Inflammatory macrophage treated with lipopolysaccharide for 1 hour (primary cell): ENCODE data around the gene CDCA7.
"Not testable (repeated sequence)": the region's sequence is repeated elsewhere in the genome, so short reads cannot be mapped to it uniquely, and the experiment has no call there.

ENCODE experiments used
- DNase-seq, 2 donors: peaks; one replicate each; pipeline ENCODE4 v3.0.0-alpha.2; 2020 to 2022

CDCA7 gene

DNA sequence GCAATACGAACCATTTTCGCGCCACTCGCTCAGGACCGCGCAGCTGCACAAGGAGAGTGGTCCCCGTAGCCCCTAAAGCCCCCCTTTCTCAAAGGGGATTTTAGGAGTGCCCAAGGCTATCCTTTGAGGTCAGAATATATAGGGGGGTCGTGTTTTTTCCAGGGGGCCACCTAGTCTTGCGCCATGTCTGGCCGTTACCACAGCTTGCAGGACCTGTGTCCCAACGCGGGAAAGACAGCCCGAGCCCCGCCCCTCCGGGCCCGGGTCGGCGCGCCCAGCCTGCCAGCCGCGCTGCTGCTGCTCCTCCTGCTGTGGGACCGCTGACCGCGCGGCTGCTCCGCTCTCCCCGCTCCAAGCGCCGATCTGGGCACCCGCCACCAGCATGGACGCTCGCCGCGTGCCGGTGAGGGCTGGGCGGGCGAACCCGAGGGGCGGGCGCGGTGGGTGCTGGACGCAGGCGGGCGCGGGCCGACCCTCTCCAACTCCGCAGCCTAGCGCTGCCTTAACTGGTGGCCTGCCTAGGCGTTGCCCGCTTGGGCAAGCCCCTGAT lies at the start of gene CDCA7:
Gene CDCA7 (plus strand): TSS at position 291 of the 550 bp plus-strand sequence. CDS start 92 bp downstream, at position 383.
- DNase-seq: peak in 1 of 2 donors; percentile 43

GRCh38 chr2:173305303-173305702 lies 49.4 kb upstream of the CDCA7 start:
- DNase-seq: no peak

GRCh38 chr2:173307293-173307692 lies 47.4 kb upstream of the CDCA7 start:
- DNase-seq: no peak

DNA sequence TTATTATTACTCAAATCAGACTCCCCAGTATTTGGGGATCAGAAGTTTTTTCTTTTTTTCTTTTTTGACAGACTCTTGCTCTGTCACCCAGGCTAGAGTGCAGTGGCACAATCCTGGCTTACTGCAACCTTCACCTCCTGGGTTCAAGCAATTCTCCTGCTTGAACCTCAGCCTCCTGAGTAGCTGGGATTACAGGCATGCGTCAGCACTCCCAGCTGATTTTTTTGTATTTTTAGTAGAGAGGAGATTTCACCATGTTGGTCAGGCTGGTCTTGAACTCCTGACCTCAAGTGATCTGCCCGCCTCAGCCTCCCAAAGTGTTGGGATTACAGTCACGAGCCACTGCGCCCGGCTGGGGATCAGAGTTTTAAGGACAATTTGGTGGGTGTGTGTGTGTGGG lies 45.3 kb upstream of the CDCA7 start:
- DNase-seq: not testable (repeated sequence)

GRCh38 chr2:173311844-173312606 lies 42.6 kb upstream of the CDCA7 start:
- DNase-seq: no peak

- no peak for DNase-seq
Measured at GRCh38 chr2:173323371-173323770, 31.3 kb upstream of the CDCA7 start.

- no peak for DNase-seq
Measured at GRCh38 chr2:173326806-173327205, 27.9 kb upstream of the CDCA7 start.

DNA sequence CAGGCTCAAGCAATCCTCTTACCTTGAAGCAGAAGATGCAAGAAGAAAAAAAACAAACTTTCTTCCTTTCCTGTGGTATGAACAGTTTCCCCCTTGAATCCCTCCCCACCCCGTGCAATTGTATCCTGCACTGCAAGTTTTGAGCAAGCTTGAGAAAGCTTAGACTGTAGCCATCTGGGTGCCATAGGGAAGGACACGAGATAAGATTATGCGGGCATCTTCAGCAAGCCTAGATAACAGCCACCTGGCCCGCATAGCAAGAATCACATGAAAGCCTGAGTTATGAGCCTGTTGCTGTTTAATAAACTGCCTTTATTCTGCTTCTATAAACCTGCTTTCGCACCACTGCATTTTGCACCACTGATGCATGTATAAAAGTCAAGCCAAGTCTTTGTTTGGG lies 27.3 kb upstream of the CDCA7 start:
- DNase-seq: no peak

- not testable (repeated sequence) for DNase-seq
Measured at GRCh38 chr2:173333003-173333402, 21.7 kb upstream of the CDCA7 start.

DNA sequence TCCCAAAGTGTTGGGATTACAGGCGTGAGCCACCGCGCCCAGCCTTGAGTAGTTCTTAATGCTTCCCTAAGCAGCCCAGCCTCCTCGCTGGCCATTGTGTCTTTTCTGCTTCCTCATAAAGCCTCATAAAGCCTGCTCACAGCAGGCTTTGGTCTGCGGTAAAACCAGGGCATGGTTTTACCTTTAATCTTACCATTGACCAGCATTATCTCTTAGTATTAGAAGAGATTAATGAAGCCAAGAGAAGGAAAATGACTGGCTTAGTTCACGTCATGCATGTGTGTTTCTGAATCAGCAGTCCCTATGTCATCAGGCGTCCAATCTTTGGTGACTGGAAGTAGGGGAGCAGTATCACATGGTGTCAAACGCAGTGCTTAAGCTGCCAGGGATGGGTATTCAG lies 14.9 kb upstream of the CDCA7 start:
- no peak for DNase-seq

DNA sequence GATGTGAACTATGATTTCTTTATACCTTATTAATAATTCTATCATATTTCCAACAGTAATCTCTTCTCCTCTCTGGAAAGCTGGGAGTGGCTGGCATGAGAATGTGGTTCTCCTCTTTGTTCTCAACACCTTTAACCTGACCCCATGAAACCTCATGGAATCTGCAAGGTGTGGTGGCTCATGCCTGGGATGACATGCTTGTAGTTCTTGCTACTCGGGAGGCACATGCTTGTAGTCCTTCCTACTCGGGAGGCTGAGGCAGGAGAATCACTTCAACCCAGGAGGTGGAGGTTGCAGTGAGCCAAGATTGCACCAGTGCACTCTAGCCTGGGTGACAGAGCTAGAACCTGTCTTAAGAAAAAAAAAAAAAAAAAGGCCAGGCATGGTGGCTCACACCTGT lies 10.8 kb upstream of the CDCA7 start:
- no peak for DNase-seq

DNA sequence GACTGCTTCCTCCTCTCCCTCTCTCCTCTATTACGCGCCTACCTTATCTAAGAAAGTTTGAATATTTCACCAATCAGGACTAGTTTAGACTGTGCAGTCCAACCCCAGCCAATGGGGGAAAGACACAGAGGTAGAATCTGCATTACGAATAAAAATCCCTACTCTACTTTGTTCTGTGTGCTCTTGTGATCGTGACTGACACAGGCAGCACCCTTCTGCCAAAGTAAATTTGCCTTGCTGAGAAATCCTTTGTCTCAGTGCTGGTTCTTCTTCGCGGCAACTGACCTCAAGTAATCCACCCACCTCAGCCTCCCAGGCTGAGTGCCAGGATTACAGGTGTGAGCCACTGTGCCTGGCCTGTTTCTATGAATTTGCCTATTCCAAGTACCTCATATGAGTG lies 8.6 kb upstream of the CDCA7 start:
- DNase-seq: no peak

DNA sequence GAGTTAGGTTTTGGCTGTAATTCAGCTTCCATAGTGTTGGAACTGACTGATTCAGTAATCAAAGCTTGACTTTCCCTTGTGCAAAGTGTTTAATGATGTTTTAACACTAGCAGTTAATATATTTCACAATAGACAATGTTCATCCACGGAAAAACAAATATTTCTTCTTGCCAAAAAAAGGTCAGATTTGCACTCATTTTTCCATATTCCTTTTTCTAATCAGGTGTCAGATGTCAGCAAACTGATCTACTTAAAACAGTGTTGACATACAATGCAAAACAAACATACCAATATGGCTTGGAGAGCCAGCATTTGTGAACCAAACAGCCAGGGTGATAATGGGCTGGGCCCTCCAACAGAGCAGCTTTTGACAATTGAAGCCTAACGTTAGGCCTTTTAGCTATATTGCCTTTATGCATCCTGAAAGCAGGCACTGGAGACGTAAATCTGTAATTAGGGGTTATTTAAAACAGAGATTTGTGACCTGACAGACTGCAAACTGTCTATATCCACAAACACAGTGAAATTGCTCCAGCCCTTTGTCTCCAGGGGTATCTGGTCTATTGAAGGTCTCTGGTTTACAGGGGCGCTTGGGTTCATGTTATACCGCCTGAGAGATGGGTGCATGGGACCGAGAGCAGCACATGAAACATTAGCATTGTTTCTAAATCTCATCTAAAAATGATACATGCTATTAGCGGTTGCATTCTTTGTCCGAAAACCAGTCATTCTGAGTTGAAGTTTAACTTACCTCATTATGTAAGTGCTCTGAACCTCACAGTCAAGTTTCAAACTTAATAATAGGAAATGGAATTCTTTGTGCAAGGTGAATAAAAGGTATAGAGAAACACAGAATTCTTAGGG lies 7.1 kb upstream of the CDCA7 start:
- DNase-seq: no peak

DNA sequence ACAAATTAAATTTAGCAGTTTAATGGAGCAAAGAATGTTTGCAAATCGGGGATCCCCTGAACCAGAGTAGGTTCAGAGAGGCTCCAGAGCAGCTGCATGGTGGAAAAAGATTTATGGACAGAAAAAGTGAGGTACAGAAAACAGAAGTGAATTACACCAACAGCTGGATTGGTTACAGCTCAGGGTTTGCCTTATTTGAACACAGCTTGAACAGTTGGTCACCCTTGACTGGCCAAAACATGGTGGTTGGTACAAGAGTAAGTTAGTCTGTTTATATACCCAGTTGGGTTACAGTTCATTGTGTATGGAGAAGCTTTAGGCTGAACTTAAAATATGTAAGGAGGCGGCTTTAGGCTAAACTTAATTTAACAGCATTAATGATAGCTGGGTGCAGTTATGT lies 5.4 kb upstream of the CDCA7 start:
- DNase-seq: no peak

GRCh38 chr2:173350383-173350782 lies 4.3 kb upstream of the CDCA7 start:
- no peak for DNase-seq

DNA sequence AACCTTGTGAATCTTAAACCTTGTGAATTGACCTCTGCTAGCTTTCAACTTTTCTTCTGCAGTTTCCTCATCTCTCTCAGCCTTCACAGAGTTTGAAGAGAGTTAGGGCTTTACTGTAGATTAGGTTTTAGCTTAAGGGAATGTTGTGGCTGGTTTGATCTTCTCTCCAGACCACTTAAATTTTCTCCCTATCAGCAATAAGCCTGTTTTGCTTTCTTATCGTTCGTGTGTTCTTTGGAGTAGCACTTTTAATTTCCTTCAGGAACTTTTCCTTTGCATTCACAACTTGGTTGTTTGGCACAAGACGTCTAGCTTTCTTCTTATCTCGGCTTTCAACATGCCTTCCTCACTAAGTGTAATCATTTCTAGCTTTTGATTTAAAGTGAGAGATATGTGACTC lies 2.8 kb upstream of the CDCA7 start:
- DNase-seq: no peak

- no peak for DNase-seq
Measured at GRCh38 chr2:173353556-173353955, 1.1 kb upstream of the CDCA7 start.

DNA sequence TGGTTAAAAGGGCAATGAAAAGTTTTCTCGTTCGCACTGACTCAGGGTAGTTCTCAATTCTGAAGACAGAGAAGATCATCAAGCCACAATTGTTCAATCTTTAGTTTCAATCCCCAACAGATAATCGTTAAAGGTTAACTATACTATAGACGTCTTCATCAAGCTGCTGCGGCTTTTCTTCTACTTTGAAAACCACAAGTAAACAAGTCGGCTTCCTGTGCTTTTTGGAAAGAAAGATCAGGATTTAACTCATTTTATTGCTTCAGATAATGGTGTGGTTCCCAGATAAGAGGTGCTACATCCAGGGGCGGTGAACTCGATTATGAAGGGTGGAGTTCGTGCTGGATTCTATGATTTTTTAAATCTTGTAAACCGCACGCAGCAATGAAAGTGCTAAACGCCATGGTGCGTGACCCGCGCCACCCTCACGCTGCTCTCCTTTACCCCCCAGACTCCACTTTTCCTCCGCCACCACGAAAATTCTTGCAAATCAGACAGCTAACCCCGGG lies 545 bp upstream of the CDCA7 start:
- no peak for DNase-seq

DNA sequence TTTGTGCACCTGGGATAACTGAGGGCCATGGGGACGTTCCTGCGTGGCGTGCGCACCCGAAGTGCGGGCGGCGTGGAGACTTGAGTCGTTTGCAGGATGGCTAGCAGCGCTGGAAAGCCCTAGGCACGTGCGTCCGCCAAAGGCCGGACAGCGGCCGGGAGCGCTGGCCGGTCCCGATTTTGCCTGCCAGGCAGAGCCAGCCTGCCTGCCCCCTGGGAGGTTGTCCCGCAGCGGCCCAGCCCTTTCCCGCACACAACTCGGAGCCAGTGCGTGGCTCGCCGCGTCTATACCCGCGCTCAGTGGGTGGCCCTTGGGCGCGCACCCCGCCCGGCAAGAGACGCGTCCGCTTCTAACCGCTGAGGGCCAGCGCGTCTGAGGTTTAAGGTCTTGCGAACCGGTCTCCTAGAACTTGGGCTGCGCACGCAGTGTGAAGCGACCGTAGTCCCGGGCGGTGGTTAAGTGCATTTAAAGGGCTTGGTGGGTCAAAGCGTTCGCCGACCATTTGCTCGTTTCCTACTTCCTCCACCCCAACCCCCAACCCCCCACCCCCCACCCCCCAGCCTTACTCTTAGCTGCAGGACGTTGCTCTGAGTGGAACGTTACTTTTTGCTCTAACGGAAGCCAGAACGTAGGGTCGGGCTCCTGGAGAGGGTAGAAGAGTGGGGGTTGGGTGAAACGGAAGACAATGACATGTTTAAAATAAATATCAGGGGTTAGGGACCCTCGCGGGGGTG lies 627 bp downstream of the CDCA7 start:
- peak; percentile 33 to 49 for DNase-seq

- DNase-seq: no peak
Measured at GRCh38 chr2:173355866-173356508, 1.3 kb downstream of the CDCA7 start.

GRCh38 chr2:173357346-173357745 lies 2.7 kb downstream of the CDCA7 start:
- no peak for DNase-seq

DNA sequence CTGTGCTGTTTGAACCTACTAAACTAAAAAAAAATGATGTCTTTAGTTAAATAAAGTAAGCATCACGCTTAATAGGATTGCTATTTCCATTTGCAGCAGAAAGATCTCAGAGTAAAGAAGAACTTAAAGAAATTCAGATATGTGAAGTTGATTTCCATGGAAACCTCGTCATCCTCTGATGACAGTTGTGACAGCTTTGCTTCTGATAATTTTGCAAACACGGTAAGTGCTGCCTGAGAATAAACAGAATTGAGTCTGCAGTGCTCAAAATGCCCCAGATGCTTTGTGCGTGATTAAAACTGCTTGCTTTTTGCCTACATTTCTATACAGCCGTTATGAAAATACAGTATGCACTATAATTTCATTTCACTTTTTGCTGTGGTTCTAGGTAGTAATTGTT lies 3.9 kb downstream of the CDCA7 start:
- DNase-seq: no peak
